ENCODE data around the gene TMPRSS2.

DNA sequence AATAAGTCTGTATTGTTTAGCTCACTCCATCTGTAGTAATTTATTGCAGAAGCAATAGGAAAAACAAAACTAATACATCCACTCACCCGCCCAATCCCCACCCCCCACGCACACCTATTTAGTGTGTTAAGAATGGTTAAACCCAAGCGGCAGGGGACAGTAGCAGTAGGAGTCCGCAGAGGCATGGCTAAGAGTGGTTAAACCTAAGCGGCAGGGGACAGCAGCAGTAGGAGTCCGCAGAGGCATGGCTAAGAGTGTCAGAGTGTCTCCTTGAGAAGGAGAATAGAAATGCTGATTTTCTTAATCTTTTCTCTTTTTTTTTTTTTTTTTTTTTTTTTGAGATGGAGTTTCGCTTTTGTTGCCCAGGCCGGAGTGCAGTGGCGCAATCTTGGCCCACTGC is 34.8 kb upstream of the TMPRSS2 start:
- TF ChIP-seq, protein P1, sequence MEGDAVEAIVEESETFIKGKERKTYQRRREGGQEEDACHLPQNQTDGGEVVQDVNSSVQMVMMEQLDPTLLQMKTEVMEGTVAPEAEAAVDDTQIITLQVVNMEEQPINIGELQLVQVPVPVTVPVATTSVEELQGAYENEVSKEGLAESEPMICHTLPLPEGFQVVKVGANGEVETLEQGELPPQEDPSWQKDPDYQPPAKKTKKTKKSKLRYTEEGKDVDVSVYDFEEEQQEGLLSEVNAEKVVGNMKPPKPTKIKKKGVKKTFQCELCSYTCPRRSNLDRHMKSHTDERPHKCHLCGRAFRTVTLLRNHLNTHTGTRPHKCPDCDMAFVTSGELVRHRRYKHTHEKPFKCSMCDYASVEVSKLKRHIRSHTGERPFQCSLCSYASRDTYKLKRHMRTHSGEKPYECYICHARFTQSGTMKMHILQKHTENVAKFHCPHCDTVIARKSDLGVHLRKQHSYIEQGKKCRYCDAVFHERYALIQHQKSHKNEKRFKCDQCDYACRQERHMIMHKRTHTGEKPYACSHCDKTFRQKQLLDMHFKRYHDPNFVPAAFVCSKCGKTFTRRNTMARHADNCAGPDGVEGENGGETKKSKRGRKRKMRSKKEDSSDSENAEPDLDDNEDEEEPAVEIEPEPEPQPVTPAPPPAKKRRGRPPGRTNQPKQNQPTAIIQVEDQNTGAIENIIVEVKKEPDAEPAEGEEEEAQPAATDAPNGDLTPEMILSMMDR (IDR thresholded peaks at IDR 0.05): no peak
- no peak for TF ChIP-seq POLR2A (IDR thresholded peaks at IDR 0.05)
